Measurements from ENCODE around the gene ADAMTS8. TPM values are rescaled to one million over a fixed set of nuclear protein-coding genes. Genes with fewer than 3 reads are reported as not detected.

Gene ADAMTS8
- polyA plus RNA-seq, 1 donor (not counting 4 experiments of a cell fraction or from before 2014, with no cell fraction given) = not detected

GRCh38 chr11:130370845-130371590, 57.4 kb downstream of the ADAMTS8 start:
- H3K4me3 ChIP-seq (ENCODE audit: control insufficient read depth in 2 of 3, extremely low read depth in 1 of 3, insufficient read depth in 2 of 3, low read depth in 1 of 3, low read length in 3 of 3) = no peak overlapping the region
- no peaks in the 10 kb centered on the region for H3K4me1 ChIP-seq (ENCODE audit: control insufficient read depth, extremely low read depth, insufficient read depth, low read length)
- no peak for TF ChIP-seq EZH2 (IDR thresholded peaks at IDR 0.05; ENCODE audit: low read length)
- TF ChIP-seq CTCF (optimal IDR thresholded peaks at IDR 0.05 in 1 of 3, IDR thresholded peaks at IDR 0.05 in 1 of 3, conservative IDR thresholded peaks at IDR 0.05 in 1 of 3; ENCODE audit: extremely low read depth in 1 of 3, insufficient read depth in 2 of 3, low read length in 3 of 3) = peak in 2 of 3 experiments; percentile 9 to 16
- H3K79me2 ChIP-seq (ENCODE audit: control insufficient read depth, insufficient read depth, low read length) = no peaks in the 10 kb centered on the region
- no peak overlapping the region for H3K9ac ChIP-seq (ENCODE audit: control insufficient read depth, extremely low read depth, insufficient read depth, low read length)
- dilution Hi-C loops (cut with MboI; ENCODE audit: extremely low pct_ligation_motif_present, low sequenced_read_pairs) = no loop called here
- no peak overlapping the region for H3K27ac ChIP-seq (ENCODE audit: control insufficient read depth, insufficient read depth, low read length)
- FAIRE-seq = no peak
- H2AFZ ChIP-seq (ENCODE audit: control insufficient read depth, low read length) = no peak overlapping the region
- DNase-seq (ENCODE audit: low read depth, low spot score) = no peak
- no peaks in the 10 kb centered on the region for H3K27me3 ChIP-seq (ENCODE audit: control insufficient read depth, extremely low read depth, insufficient read depth, low read length)
- H3K9me3 ChIP-seq (ENCODE audit: control insufficient read depth, low read depth, low read length) = no peaks in the 10 kb centered on the region
- no peaks in the 10 kb centered on the region for H3K36me3 ChIP-seq (ENCODE audit: control insufficient read depth in 2 of 2, extremely low read depth in 1 of 2, insufficient read depth in 2 of 2, low read length in 2 of 2)
- no peak overlapping the region for H3K4me2 ChIP-seq (ENCODE audit: control insufficient read depth, extremely low read depth, insufficient read depth, low read depth, low read length)
- no peaks in the 10 kb centered on the region for H4K20me1 ChIP-seq (ENCODE audit: control insufficient read depth, extremely low read depth, insufficient read depth, low read length)
- no peaks in the 10 kb centered on the region for H3K9me1 ChIP-seq (ENCODE audit: control insufficient read depth, extremely low read depth, insufficient read depth, low read length)

GRCh38 chr11:130369713-130370112, 58.7 kb downstream of the ADAMTS8 start:
- no peak overlapping the region for H2AFZ ChIP-seq (ENCODE audit: control insufficient read depth, low read length)

More at GRCh38 chr11:130369713-130370112, 58.7 kb downstream of the ADAMTS8 start:
- H3K4me2 ChIP-seq (ENCODE audit: control insufficient read depth, extremely low read depth, insufficient read depth, low read depth, low read length) = no peak overlapping the region
- no peaks in the 10 kb centered on the region for H3K9me3 ChIP-seq (ENCODE audit: control insufficient read depth, low read depth, low read length)
- no peaks in the 10 kb centered on the region for H3K36me3 ChIP-seq (ENCODE audit: control insufficient read depth in 2 of 2, extremely low read depth in 1 of 2, insufficient read depth in 2 of 2, low read length in 2 of 2)
- no peak for TF ChIP-seq CTCF (optimal IDR thresholded peaks at IDR 0.05 in 1 of 3, IDR thresholded peaks at IDR 0.05 in 1 of 3, conservative IDR thresholded peaks at IDR 0.05 in 1 of 3; ENCODE audit: extremely low read depth in 1 of 3, insufficient read depth in 2 of 3, low read length in 3 of 3)
- no peak for TF ChIP-seq EZH2 (IDR thresholded peaks at IDR 0.05; ENCODE audit: low read length)
- no peaks in the 10 kb centered on the region for H4K20me1 ChIP-seq (ENCODE audit: control insufficient read depth, extremely low read depth, insufficient read depth, low read length)
- no peaks in the 10 kb centered on the region for H3K9me1 ChIP-seq (ENCODE audit: control insufficient read depth, extremely low read depth, insufficient read depth, low read length)
- no peaks in the 10 kb centered on the region for H3K79me2 ChIP-seq (ENCODE audit: control insufficient read depth, insufficient read depth, low read length)
- no peak overlapping the region for H3K4me3 ChIP-seq (ENCODE audit: control insufficient read depth in 2 of 3, extremely low read depth in 1 of 3, insufficient read depth in 2 of 3, low read depth in 1 of 3, low read length in 3 of 3)
- H3K9ac ChIP-seq (ENCODE audit: control insufficient read depth, extremely low read depth, insufficient read depth, low read length) = no peak overlapping the region
- no peak overlapping the region for H3K27ac ChIP-seq (ENCODE audit: control insufficient read depth, insufficient read depth, low read length)
- dilution Hi-C loops (cut with MboI; ENCODE audit: extremely low pct_ligation_motif_present, low sequenced_read_pairs) = no loop called here
- H3K27me3 ChIP-seq (ENCODE audit: control insufficient read depth, extremely low read depth, insufficient read depth, low read length) = no peaks in the 10 kb centered on the region
- no peaks in the 10 kb centered on the region for H3K4me1 ChIP-seq (ENCODE audit: control insufficient read depth, extremely low read depth, insufficient read depth, low read length)
- DNase-seq (ENCODE audit: low read depth, low spot score) (no peak), FAIRE-seq (no peak)
